Measurements from ENCODE around the gene VPS37B. TPM values are rescaled to one million over a fixed set of nuclear protein-coding genes. Genes with fewer than 3 reads are reported as not detected.

Gene VPS37B
- total RNA-seq, 4 donors from 2014 or later: 35.6 to 66.1 (median 63.5) TPM

GRCh38 chr12:122850048-122850445 lies 45.9 kb downstream of the VPS37B start:
- H3K36me3 ChIP-seq: peaks cover 0 to 3% of the 10 kb centered on the region in 2 donors
- no peak overlapping the region for H3K4me3 ChIP-seq (replicated peaks in 1 of 3)
- peak in 1 of 2 donors; percentile 2 for DNase-seq
- intact Hi-C loops (cut with DNase I): no loop called here
- H3K27ac ChIP-seq: peak overlapping the region; percentile 13 to 75 (median 56)
- 93 to 97% methylated on average over 6 to 8 of the region's 14 CpGs for WGBS, 2 donors
- TF ChIP-seq POLR2A (IDR thresholded peaks at IDR 0.05) (no peak), CTCF (IDR thresholded peaks at IDR 0.05) (no peak)
- H3K9me3 ChIP-seq: no peaks in the 10 kb centered on the region
- peaks cover 36 to 59% of the 10 kb centered on the region in 2 donors for H3K4me1 ChIP-seq
- no peaks in the 10 kb centered on the region for H3K27me3 ChIP-seq

- H3K27ac ChIP-seq: peak overlapping the region; percentile 49 to 75 (median 56)
- no peaks in the 10 kb centered on the region for H3K27me3 ChIP-seq
- 45 to 69% methylated on average over 18 to 21 of the region's 26 CpGs for WGBS, 2 donors
- H3K4me3 ChIP-seq (replicated peaks in 1 of 3): no peak overlapping the region
- intact Hi-C loops (cut with DNase I): no loop called here
- peaks cover 41 to 64% of the 10 kb centered on the region in 2 donors for H3K4me1 ChIP-seq
- peaks cover 0 to 3% of the 10 kb centered on the region in 2 donors for H3K36me3 ChIP-seq
- peak; percentile 90 to 92 for DNase-seq
- no peaks in the 10 kb centered on the region for H3K9me3 ChIP-seq
- peak in 1 of 2 donors; percentile 42 for TF ChIP-seq POLR2A (IDR thresholded peaks at IDR 0.05)
- no peak for TF ChIP-seq CTCF (IDR thresholded peaks at IDR 0.05)
Measured at GRCh38 chr12:122849352-122850047, 46.4 kb downstream of the VPS37B start.

GRCh38 chr12:122848471-122849351 lies 47.2 kb downstream of the VPS37B start:
- peak overlapping the region; percentile 33 to 75 (median 49) for H3K27ac ChIP-seq
- no peak overlapping the region for H3K4me3 ChIP-seq (replicated peaks in 1 of 3)
- no peaks in the 10 kb centered on the region for H3K27me3 ChIP-seq
- intact Hi-C loops (cut with DNase I): no loop called here
- DNase-seq: peak in 1 of 2 donors; percentile 2
- peaks cover 49 to 70% of the 10 kb centered on the region in 2 donors for H3K4me1 ChIP-seq
- 73 to 94% methylated on average over 5 to 31 of the region's 36 CpGs for WGBS, 2 donors
- TF ChIP-seq CTCF (IDR thresholded peaks at IDR 0.05): no peak
- no peak for TF ChIP-seq POLR2A (IDR thresholded peaks at IDR 0.05)
- H3K36me3 ChIP-seq: peaks cover 0 to 3% of the 10 kb centered on the region in 2 donors
- H3K9me3 ChIP-seq: no peaks in the 10 kb centered on the region

- Histone ChIP-seq H3K4me3 (replicated peaks in 1 of 3) (no peak overlapping the region), H3K36me3 (peaks cover 0 to 3% of the 10 kb centered on the region in 2 donors), H3K4me1 (peaks cover 55 to 70% of the 10 kb centered on the region in 2 donors), H3K27me3 (no peaks in the 10 kb centered on the region), H3K9me3 (no peaks in the 10 kb centered on the region), H3K27ac (no peak overlapping the region)
- TF ChIP-seq POLR2A (IDR thresholded peaks at IDR 0.05): no peak
- TF ChIP-seq CTCF (IDR thresholded peaks at IDR 0.05): no peak
- 90 to 91% methylated on average over 16 of the region's 16 CpGs for WGBS, 2 donors
- DNase-seq: peak in 1 of 2 donors; percentile 1
- intact Hi-C loops (cut with DNase I): no loop called here
Measured at GRCh38 chr12:122847921-122848421, 48.0 kb downstream of the VPS37B start.
